ENCODE measurements around the gene MDGA2.

DNA sequence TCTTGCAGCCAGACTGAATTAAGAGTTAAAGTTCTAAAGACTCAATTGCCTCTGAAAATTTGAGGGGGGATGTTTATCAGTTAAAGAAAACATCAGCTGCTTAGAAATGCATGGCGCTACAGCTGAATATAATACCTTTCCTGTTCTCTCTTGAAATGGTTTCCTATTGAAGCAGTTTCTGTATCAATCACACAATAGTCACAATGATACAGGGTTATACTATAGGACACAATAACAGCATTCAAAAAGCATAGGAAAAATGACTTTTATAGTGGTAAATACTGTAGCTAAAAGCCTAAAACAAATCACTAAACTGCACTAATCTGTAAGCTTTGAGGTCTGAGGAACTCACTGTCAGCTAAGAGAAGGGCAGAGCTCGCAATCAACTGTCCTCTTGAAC is 15.2 kb downstream of the MDGA2 start:
- TF ChIP-seq, protein P1, sequence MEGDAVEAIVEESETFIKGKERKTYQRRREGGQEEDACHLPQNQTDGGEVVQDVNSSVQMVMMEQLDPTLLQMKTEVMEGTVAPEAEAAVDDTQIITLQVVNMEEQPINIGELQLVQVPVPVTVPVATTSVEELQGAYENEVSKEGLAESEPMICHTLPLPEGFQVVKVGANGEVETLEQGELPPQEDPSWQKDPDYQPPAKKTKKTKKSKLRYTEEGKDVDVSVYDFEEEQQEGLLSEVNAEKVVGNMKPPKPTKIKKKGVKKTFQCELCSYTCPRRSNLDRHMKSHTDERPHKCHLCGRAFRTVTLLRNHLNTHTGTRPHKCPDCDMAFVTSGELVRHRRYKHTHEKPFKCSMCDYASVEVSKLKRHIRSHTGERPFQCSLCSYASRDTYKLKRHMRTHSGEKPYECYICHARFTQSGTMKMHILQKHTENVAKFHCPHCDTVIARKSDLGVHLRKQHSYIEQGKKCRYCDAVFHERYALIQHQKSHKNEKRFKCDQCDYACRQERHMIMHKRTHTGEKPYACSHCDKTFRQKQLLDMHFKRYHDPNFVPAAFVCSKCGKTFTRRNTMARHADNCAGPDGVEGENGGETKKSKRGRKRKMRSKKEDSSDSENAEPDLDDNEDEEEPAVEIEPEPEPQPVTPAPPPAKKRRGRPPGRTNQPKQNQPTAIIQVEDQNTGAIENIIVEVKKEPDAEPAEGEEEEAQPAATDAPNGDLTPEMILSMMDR (CRISPR knock-in tag; IDR thresholded peaks at IDR 0.05) = no peak
- TF ChIP-seq, protein P2, sequence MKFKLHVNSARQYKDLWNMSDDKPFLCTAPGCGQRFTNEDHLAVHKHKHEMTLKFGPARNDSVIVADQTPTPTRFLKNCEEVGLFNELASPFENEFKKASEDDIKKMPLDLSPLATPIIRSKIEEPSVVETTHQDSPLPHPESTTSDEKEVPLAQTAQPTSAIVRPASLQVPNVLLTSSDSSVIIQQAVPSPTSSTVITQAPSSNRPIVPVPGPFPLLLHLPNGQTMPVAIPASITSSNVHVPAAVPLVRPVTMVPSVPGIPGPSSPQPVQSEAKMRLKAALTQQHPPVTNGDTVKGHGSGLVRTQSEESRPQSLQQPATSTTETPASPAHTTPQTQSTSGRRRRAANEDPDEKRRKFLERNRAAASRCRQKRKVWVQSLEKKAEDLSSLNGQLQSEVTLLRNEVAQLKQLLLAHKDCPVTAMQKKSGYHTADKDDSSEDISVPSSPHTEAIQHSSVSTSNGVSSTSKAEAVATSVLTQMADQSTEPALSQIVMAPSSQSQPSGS (CRISPR knock-in tag; IDR thresholded peaks at IDR 0.05) = no peak
- no peak for TF ChIP-seq JUNB (CRISPR knock-in tag; IDR thresholded peaks at IDR 0.05; ENCODE audit: borderline replicate concordance)
- no peak for TF ChIP-seq MAZ (IDR thresholded peaks at IDR 0.05; ENCODE audit: borderline replicate concordance, low read depth, low read length)
- TF ChIP-seq MAZ (CRISPR knock-in tag; IDR thresholded peaks at IDR 0.05; ENCODE audit: low read depth) = no peak
- no peak for TF ChIP-seq FIP1L1 (IDR thresholded peaks at IDR 0.05; ENCODE audit: borderline replicate concordance, insufficient read depth, low read depth, low read length)
- TF ChIP-seq ZNF431 (CRISPR knock-in tag; IDR thresholded peaks at IDR 0.05; ENCODE audit: borderline replicate concordance, low read depth) = no peak
- TF ChIP-seq REL (CRISPR knock-in tag; conservative IDR thresholded peaks at IDR 0.05) = no peak
- no peak for TF ChIP-seq EZH2 (conservative IDR thresholded peaks at IDR 0.05; ENCODE audit: low read depth, low read length)
- TF ChIP-seq SIN3A (IDR thresholded peaks at IDR 0.05; ENCODE audit: borderline replicate concordance, low read depth, low read length) = no peak
- TF ChIP-seq, protein P3, sequence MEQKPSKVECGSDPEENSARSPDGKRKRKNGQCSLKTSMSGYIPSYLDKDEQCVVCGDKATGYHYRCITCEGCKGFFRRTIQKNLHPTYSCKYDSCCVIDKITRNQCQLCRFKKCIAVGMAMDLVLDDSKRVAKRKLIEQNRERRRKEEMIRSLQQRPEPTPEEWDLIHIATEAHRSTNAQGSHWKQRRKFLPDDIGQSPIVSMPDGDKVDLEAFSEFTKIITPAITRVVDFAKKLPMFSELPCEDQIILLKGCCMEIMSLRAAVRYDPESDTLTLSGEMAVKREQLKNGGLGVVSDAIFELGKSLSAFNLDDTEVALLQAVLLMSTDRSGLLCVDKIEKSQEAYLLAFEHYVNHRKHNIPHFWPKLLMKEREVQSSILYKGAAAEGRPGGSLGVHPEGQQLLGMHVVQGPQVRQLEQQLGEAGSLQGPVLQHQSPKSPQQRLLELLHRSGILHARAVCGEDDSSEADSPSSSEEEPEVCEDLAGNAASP (CRISPR knock-in tag; IDR thresholded peaks at IDR 0.05; ENCODE audit: borderline replicate concordance) = no peak
- TF ChIP-seq, protein P4, sequence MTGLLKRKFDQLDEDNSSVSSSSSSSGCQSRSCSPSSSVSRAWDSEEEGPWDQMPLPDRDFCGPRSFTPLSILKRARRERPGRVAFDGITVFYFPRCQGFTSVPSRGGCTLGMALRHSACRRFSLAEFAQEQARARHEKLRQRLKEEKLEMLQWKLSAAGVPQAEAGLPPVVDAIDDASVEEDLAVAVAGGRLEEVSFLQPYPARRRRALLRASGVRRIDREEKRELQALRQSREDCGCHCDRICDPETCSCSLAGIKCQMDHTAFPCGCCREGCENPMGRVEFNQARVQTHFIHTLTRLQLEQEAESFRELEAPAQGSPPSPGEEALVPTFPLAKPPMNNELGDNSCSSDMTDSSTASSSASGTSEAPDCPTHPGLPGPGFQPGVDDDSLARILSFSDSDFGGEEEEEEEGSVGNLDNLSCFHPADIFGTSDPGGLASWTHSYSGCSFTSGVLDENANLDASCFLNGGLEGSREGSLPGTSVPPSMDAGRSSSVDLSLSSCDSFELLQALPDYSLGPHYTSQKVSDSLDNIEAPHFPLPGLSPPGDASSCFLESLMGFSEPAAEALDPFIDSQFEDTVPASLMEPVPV (CRISPR knock-in tag; IDR thresholded peaks at IDR 0.05) = no peak
- TF ChIP-seq MED1 (CRISPR knock-in tag; IDR thresholded peaks at IDR 0.05) = no peak
- no peak for TF ChIP-seq HIVEP1 (CRISPR knock-in tag; IDR thresholded peaks at IDR 0.05)
- no peak for TF ChIP-seq RAD51 (IDR thresholded peaks at IDR 0.05; ENCODE audit: borderline replicate concordance)

Measured in HepG2 (cell line).